ENCODE results near the gene XPC. TPM values are rescaled to one million over a fixed set of nuclear protein-coding genes. Genes with fewer than 3 reads are reported as not detected.

The XPC gene
- total and polyA plus RNA-seq, 2 of the 8 experiments (the other 6 are each of a cell fraction or from before 2014, with no cell fraction given), result 8.8 to 27.3 TPM

- TF ChIP-seq EGR1 (IDR thresholded peaks at IDR 0.05; ENCODE audit: borderline replicate concordance, low read depth, low read length) (peak; percentile 83; the same call in 1 of the 2 replicates), YY1 (IDR thresholded peaks at IDR 0.05; ENCODE audit: low read depth, low read length) (peak; percentile 96), KDM1A (IDR thresholded peaks at IDR 0.05; ENCODE audit: borderline replicate concordance, low read length) (no peak), BRCA1 (IDR thresholded peaks at IDR 0.05; ENCODE audit: low read depth, low read length) (peak; percentile 98), KDM5A (IDR thresholded peaks at IDR 0.05; ENCODE audit: low read length) (peak; percentile 94), PHF8 (conservative IDR thresholded peaks at IDR 0.05; ENCODE audit: low read depth, low read length) (peak; percentile 89), CTCF (IDR thresholded peaks at IDR 0.05; ENCODE audit: control extremely low read depth in 1 of 3, insufficient read depth in 1 of 3, low read depth in 1 of 3, low read length in 3 of 3) (no peak), ATF2 (IDR thresholded peaks at IDR 0.05; ENCODE audit: low read length) (peak; percentile 92; the same call in 1 of the 2 replicates), TEAD4 (IDR thresholded peaks at IDR 0.05; ENCODE audit: low read depth, low read length) (0 out of 2 replicates have a peak, but pooled peaks have one; percentile 14), CBX8 (IDR thresholded peaks at IDR 0.05; ENCODE audit: borderline replicate concordance, low read depth, low read length) (no peak), CREB1 (IDR thresholded peaks at IDR 0.05) (peak; percentile 80), SIN3A (conservative IDR thresholded peaks at IDR 0.05 in 1 of 2, IDR thresholded peaks at IDR 0.05 in 1 of 2; ENCODE audit: low read depth in 1 of 2, low read length in 2 of 2) (peak; percentile 51 to 67; a peak in 2 of 4 replicates), TAF7 (optimal IDR thresholded peaks at IDR 0.05; ENCODE audit: borderline replicate concordance, low read depth, low read length) (peak; percentile 28), TAF1 (IDR thresholded peaks at IDR 0.05; ENCODE audit: low read depth, low read length) (peak; percentile 90), POLR2A (IDR thresholded peaks at IDR 0.05; ENCODE audit: control extremely low read depth in 1 of 2, low read depth in 2 of 2, low read length in 2 of 2) (peak; percentile 69 to 94), GABPA (IDR thresholded peaks at IDR 0.05; ENCODE audit: borderline replicate concordance, insufficient read depth, low read length) (0 out of 2 replicates have a peak, but pooled peaks have one; percentile 19), TBP (IDR thresholded peaks at IDR 0.05; ENCODE audit: low read depth, low read length) (peak; percentile 58; the same call in 1 of the 2 replicates), SP1 (IDR thresholded peaks at IDR 0.05; ENCODE audit: low read depth, low read length) (peak; percentile 51; the same call in 1 of the 2 replicates), RBBP5 (IDR thresholded peaks at IDR 0.05; ENCODE audit: borderline replicate concordance, low read depth, low read length) (0 out of 2 replicates have a peak, but pooled peaks have one; percentile 84)
Measured at GRCh38 chr3:14178247-14179113, at the start of gene XPC, which contains the start of gene LSM3 (continued).

Data from H1 (cell line).